HPDE6-E6E7 (cell line): ENCODE results near the gene LMAN2.
A peak's percentile ranks its signal among the peaks of the same experiment; 100 is the strongest.
"Not testable (repeated sequence)": the region's sequence is repeated elsewhere in the genome, so short reads cannot be mapped to it uniquely, and the experiment has no call there.

Experiments used
- DNase-seq: peaks from one replicate; pipeline ENCODE4 v3.0.0; 2011; ENCODE audit warnings: missing footprints; ENCODE audit errors: extremely low spot score

The LMAN2 gene

GRCh38 chr5:177365845-177366527 is 14.5 kb upstream of the LMAN2 start:
- no peak for DNase-seq

GRCh38 chr5:177364159-177364962 is 12.9 kb upstream of the LMAN2 start:
- no peak for DNase-seq

GRCh38 chr5:177363565-177363964 is 12.1 kb upstream of the LMAN2 start:
- no peak for DNase-seq

GRCh38 chr5:177362610-177363507 is 11.4 kb upstream of the LMAN2 start:
- DNase-seq = peak; percentile 84

- no peak for DNase-seq
Measured at GRCh38 chr5:177362292-177362609, 10.8 kb upstream of the LMAN2 start.

- no peak for DNase-seq
Measured at GRCh38 chr5:177361418-177362291, 10.2 kb upstream of the LMAN2 start.

GRCh38 chr5:177360740-177361139 is 9.3 kb upstream of the LMAN2 start:
- DNase-seq = not testable (repeated sequence)

GRCh38 chr5:177359860-177360259 is 8.4 kb upstream of the LMAN2 start:
- DNase-seq = no peak

GRCh38 chr5:177359451-177359851 is 8.0 kb upstream of the LMAN2 start:
- no peak for DNase-seq

GRCh38 chr5:177358370-177358819 is 6.9 kb upstream of the LMAN2 start:
- no peak for DNase-seq

GRCh38 chr5:177357459-177358351 is 6.2 kb upstream of the LMAN2 start, which contains the start of gene RGS14:
RGS14 (plus strand) TSS chr5:177357924; CDS start chr5:177358025, 101 bp downstream.
- DNase-seq = no peak

- no peak for DNase-seq
Measured at GRCh38 chr5:177357146-177357458, 5.6 kb upstream of the LMAN2 start.

GRCh38 chr5:177356746-177357145 is 5.3 kb upstream of the LMAN2 start:
- no peak for DNase-seq

GRCh38 chr5:177355868-177356168 is 4.3 kb upstream of the LMAN2 start:
- DNase-seq = no peak

GRCh38 chr5:177355162-177355867 is 3.8 kb upstream of the LMAN2 start:
- DNase-seq = no peak

- no peak for DNase-seq
Measured at GRCh38 chr5:177354711-177355110, 3.2 kb upstream of the LMAN2 start.

- no peak for DNase-seq
Measured at GRCh38 chr5:177354256-177354655, 2.8 kb upstream of the LMAN2 start.

- no peak for DNase-seq
Measured at GRCh38 chr5:177353093-177353492, 1.6 kb upstream of the LMAN2 start.

- DNase-seq = no peak
Measured at GRCh38 chr5:177350776-177351391, 584 bp downstream of the LMAN2 start.
